Activated gamma-delta T cell (primary cell): Measurements from ENCODE around the gene FBXW5.

Experiments used
- DNase-seq: peaks from one replicate; lab custom pipeline; 2025; lab: John Stamatoyannopoulos, UW

FBXW5 gene

DNA sequence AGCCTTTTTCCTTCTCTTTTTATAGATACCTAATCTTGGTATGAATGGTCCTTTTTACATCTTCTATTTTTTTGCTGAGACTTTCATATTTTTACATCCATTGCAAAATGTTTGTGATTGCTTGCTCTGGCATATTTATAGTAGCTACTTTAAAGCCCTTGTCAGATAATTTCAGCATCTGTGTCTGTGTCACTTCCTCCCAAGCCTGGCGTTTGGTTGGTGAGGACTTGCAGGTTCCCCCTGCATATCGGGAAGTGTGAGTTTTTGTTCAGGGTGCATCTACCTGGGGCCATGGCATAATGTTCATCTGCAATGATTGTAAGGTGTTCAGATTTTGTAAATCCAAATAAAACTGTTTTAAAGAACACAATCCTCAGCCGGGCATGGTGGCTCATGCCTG is 8.9 kb downstream of the FBXW5 start:
- no peak for DNase-seq

GRCh38 chr9:136934277-136934676 is 10.3 kb downstream of the FBXW5 start:
- no peak for DNase-seq

- no peak for DNase-seq
Measured at GRCh38 chr9:136931611-136932130, 12.9 kb downstream of the FBXW5 start.

DNA sequence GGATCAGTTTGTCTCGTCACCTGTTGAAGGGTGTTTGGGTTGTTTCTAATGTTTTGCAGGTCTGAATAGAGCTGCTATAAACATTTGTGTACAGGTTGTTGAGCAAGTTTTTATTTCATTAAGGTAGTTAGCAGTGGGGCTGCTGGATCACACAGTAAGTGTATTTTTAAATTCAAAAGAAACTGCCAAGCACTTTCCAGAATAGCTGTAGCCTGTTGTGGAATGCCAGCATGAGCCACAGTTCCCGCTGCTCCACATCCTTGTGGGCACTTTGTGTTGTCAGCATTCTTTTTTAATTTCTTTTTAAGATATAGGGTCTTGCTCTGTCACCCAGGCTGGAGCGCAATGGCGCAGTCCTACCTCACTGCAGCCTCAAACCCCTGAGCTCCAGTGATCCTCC is 14.5 kb downstream of the FBXW5 start:
- no peak for DNase-seq

DNA sequence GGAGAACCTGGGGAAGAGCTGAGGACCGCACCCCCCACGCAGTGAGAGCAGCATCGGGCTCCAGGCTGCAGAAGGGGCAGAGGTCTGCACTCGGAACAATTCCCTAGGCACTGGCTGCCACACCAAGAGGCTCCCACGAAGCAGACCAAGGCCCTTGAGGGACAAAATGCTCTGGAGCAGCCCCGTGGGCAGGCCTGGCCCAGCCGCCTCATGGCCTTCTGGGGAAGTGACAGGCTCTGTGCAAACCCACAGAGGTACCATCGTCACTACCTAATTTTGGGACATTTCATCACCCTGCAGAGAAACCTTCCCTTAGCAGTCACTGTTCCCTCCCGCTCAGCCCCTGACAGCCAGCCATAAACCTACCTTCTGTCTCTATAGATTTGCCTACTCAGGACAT is 15.9 kb downstream of the FBXW5 start:
- DNase-seq: no peak

- DNase-seq: no peak
Measured at GRCh38 chr9:136927343-136928271, 16.9 kb downstream of the FBXW5 start.

GRCh38 chr9:136926749-136927148 is 17.8 kb downstream of the FBXW5 start:
- DNase-seq: no peak

DNA sequence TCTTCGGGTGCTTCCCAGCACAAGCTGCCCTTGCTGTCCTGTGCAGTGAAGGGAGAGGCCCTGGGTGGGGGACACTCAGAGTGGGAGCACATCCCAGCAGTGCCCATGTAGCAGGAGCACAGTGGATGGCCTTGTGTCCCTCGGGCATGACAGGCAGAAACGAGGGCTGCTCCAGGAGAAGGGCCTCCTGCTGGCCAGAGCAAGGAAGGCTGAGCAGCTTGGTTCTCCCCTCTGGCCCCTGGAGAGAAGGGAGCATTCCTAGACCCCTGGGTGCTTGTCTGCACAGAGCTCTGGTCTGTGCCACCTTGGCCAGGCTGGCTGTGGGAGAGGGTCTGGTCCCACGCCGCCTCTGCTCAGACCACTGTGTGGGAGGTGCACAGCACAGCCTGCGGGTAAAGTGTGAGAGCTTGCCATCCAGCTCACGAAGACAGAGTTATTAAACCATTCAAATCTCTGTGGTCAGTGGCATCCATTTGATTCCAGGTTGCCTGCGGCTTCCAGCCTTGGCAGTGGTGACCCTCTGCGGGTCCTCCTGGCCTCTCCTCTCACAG is 18.3 kb downstream of the FBXW5 start:
- DNase-seq: no peak

DNA sequence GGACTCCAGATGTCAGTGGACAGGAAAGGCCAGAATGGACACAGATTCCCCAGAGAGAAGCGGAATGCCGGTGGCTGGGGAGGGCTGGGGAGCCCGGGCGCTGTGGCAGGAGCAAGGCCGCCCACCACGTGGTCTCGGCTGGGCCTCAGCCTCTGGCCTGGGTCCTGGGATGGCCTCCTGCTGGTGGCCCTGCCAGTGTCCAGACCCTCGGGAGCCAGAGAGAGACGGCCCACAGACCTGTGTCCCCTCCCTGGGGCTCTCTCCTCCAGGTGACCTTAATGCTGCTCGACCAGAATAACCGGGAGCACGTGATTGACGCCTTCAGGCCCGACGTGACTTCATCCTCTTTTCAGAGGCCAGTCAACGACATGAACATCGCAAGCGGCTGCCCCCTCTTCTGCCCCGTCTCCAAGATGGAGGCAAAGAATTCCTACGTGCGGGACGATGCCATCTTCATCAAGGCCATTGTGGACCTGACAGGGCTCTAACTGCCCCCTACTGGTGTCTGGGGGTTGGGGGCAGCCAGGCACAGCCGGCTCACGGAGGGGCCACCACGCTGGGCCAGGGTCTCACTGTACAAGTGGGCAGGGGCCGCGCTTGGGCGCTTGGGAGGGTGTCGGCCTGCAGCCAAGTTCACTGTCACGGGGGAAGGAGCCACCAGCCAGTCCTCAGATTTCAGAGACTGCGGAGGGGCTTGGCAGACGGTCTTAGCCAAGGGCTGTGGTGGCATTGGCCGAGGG is 19.0 kb downstream of the FBXW5 start:
- no peak for DNase-seq

DNA sequence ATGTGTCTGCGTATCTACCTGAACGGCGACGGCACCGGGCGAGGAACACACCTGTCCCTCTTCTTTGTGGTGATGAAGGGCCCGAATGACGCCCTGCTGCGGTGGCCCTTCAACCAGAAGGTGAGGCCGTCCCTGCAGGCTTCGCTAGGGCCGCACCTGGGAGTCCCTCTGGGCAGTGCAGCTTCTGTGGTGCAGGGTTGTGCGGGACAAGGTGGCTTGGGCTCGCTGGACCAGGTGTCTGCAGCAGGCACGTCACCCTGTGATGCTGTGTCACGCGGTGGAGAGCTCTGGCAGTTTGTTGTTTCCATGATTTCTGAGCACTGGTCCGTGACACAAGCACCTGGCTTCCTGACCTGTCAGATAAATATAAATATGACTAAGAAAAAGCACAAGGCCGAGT is 20.7 kb downstream of the FBXW5 start:
- DNase-seq: no peak

GRCh38 chr9:136922540-136922939 is 22.0 kb downstream of the FBXW5 start:
- DNase-seq: no peak

DNA sequence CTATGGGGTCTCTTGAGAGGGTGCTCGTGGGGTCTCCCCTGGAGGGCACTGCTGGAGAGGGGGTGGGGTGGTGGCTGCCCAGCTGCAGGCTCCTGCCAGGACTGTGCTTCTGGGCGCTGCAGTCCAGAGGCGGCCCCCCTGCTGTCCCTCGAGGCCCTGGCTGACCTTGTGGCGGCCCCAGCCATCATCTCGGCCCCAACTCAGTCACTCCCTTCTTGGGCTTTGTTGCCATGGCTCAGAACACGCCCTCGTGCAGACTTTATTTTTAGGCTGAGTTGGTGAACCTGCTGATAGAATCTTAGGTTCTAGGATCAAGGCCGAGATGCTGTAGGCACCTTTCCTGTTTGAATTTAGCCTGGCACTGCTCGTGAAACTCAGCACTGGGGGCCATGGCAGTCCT is 22.8 kb downstream of the FBXW5 start:
- DNase-seq: no peak

GRCh38 chr9:136921307-136921706 is 23.2 kb downstream of the FBXW5 start:
- DNase-seq: no peak

- DNase-seq: no peak
Measured at GRCh38 chr9:136920734-136921231, 23.8 kb downstream of the FBXW5 start.

DNA sequence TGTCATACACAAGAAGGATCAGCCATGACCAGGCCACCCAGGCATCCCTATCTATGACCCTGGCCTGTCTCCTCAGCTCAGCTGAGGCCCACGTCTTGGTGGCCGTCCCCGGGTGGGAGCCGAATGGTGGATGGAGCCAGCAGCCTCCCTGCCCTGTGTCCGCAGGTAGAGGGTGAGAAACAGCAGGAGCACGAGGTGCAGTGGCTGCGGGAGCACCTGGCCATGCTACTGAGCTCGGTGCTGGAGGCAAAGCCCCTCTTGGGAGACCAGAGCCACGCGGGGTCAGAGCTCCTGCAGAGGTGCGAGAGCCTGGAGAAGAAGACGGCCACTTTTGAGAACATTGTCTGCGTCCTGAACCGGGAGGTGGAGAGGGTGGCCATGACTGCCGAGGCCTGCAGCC is 24.5 kb downstream of the FBXW5 start:
- DNase-seq: no peak

- DNase-seq: no peak
Measured at GRCh38 chr9:136917902-136918301, 26.6 kb downstream of the FBXW5 start.

DNA sequence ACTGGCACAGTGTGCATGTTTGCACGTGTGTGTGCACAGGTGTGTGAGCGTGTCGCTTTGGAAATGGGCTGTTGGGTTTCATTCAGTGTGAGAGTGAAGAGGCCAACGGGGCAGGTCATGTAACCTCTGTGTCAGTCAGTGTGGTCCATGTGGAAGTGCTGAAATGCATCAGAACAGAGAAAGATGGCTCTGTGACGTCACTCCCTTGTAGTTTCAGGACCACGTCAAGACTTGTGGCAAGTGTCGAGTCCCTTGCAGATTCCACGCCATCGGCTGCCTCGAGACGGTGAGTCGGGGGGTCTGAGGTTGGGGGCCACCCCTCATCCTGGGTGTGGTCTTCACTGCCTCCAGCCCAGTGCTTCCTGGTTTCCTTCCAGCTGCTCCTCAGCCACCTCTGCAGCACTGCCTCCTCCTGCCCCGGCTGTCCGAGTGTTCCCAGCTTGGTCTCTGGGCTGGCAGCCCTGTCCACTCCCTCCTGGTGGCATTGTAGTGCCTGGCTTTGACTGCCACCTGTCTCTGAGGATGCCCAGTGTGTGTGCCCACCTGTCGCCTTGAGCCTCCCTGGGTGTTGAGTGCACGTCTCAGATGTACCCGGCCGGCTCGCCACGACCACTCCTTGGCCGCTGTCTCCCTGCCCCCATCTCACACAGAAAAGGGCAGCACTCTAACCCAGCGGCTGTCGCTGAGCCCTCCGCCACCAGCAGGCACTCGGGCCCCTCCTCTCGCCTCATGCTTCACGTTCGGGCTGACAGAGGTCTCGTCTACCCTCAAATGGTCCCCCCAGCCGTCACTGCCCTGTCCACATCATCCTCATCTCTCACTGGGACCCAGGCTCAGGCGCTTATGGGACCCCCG is 28.0 kb downstream of the FBXW5 start:
- no peak for DNase-seq

- no peak for DNase-seq
Measured at GRCh38 chr9:136915632-136916329, 28.8 kb downstream of the FBXW5 start.

DNA sequence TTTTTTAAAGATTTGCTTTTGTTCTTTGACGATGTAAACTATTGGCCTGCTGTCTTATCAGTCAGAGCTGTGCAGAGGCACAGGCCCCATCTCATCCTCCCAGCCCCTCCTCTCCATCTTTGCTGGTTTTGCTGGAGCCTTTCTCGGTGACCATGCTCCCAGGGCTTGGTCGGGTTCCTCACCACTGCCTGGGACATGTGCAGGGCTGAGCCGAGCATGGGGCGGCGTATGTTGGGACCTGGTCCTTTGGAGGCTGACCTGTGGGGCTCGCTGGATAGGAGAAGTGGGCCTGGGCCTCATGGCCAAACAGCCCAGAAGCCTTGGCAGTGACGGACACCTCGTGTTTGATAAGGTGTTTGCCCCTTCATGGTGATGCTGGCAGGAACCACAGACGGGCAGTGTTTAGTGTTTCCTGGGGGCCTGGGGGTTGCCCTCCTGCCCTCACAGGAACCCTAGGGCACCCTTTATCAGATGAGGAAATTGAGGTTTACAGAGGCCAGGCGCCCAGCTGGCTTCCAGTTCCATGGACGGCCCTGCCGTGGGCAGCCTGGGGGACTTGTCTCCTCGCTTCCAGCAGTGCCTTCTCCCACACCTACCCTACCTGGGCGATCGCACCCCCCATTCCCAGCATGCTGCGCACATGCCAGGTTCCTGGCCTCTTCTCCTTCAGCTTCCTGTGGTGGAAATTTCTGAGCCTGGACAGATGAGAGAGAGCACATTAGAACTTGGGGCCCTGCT is 30.7 kb downstream of the FBXW5 start:
- no peak for DNase-seq

- DNase-seq: no peak
Measured at GRCh38 chr9:136910901-136911245, 33.7 kb downstream of the FBXW5 start.
